Keratinocyte (primary cell): ENCODE measurements around the gene IL10RA. TPM values are rescaled to one million over a fixed set of nuclear protein-coding genes. Genes with fewer than 3 reads are reported as not detected.

Source experiments
- DNase-seq: peaks from one replicate; pipeline ENCODE4 v3.0.0-alpha.2; 2011; ENCODE audit warnings: low read depth, missing footprints, low spot score
- FAIRE-seq: peaks from 2 replicates; lab custom pipeline; 2011; peaks lifted over from hg19 to GRCh38; lab: Jason Lieb, UNC
- H2AFZ ChIP-seq: 2 replicates; pipeline ENCODE4 v1.6.0; 2012; ENCODE audit warnings: low read length, control low read depth, inconsistent platforms; ENCODE audit not compliant: control insufficient read depth
- H3K27ac ChIP-seq: 2 replicates; pipeline ENCODE4 v1.5.1; 2011; ENCODE audit warnings: low read length; ENCODE audit not compliant: control insufficient read depth, insufficient read depth
- H3K27me3 ChIP-seq: 3 replicates; pipeline ENCODE4 v1.6.0; 2011; ENCODE audit warnings: low read length; ENCODE audit not compliant: control insufficient read depth, insufficient read depth; ENCODE audit errors: extremely low read depth
- H3K36me3 ChIP-seq, 2 experiments: 2 replicates in 1 of 2; 3 replicates in 1 of 2; pipeline ENCODE4 v1.5.1; 2011; ENCODE audit warnings: low read length in 2 of 2, mild to moderate bottlenecking in 1 of 2; ENCODE audit not compliant: control insufficient read depth in 2 of 2, insufficient read depth in 2 of 2; ENCODE audit errors: extremely low read depth in 1 of 2
- H3K4me1 ChIP-seq: 3 replicates; pipeline ENCODE4 v1.5.1; 2011; ENCODE audit warnings: low read length; ENCODE audit not compliant: control insufficient read depth, insufficient read depth; ENCODE audit errors: extremely low read depth
- H3K4me2 ChIP-seq: 3 replicates; pipeline ENCODE4 v1.6.0; 2011; ENCODE audit warnings: low read depth, low read length; ENCODE audit not compliant: control insufficient read depth, insufficient read depth; ENCODE audit errors: extremely low read depth
- H3K4me3 ChIP-seq, 3 experiments: fragments of 200-600 bp in 1 of 3; sonication (generic) in 1 of 3; 2 replicates in 2 of 3; 3 replicates in 1 of 3; pipeline ENCODE4 v1.5.1; 2011 to 2016; ENCODE audit warnings: low read length in 3 of 3, mild to moderate bottlenecking in 3 of 3, control low read depth in 2 of 3, inconsistent platforms in 1 of 3, low read depth in 1 of 3, mixed read lengths in 1 of 3, mixed run types in 1 of 3, moderate library complexity in 1 of 3; ENCODE audit not compliant: control insufficient read depth in 2 of 3, insufficient read depth in 2 of 3; ENCODE audit errors: extremely low read depth in 1 of 3
- H3K79me2 ChIP-seq: 2 replicates; pipeline ENCODE4 v1.6.0; 2012; ENCODE audit warnings: low read length; ENCODE audit not compliant: control insufficient read depth, insufficient read depth
- H3K9ac ChIP-seq: 3 replicates; pipeline ENCODE4 v1.6.0; 2011; ENCODE audit warnings: low read length; ENCODE audit not compliant: control insufficient read depth, insufficient read depth; ENCODE audit errors: extremely low read depth
- H3K9me1 ChIP-seq: 3 replicates; pipeline ENCODE4 v1.6.0; 2011; ENCODE audit warnings: low read length; ENCODE audit not compliant: control insufficient read depth, insufficient read depth; ENCODE audit errors: extremely low read depth
- H3K9me3 ChIP-seq: 2 replicates; pipeline ENCODE4 v1.5.1; 2012; ENCODE audit warnings: low read depth, low read length; ENCODE audit not compliant: control insufficient read depth
- H4K20me1 ChIP-seq: 3 replicates; pipeline ENCODE4 v1.6.0; 2011; ENCODE audit warnings: low read length; ENCODE audit not compliant: control insufficient read depth, insufficient read depth; ENCODE audit errors: extremely low read depth
- EZH2 ChIP-seq: IDR thresholded peaks from one replicate; pipeline ENCODE4 v1.6.1; 2012; ENCODE audit warnings: inconsistent platforms, mild to moderate bottlenecking, low read length, moderate library complexity
- dilution Hi-C: fragments of 300-500 bp; cut with MboI; formaldehyde crosslinking; loops from one replicate; pipeline ENCODE4 v1.7.0; 2020; ENCODE audit warnings: low sequenced_read_pairs; ENCODE audit not compliant: extremely low pct_ligation_motif_present
- polyA plus RNA-seq, 5 experiments: library from polyadenylated mRNA; depleted of rRNA in 3 of 5; stranded (reverse) in 3 of 5; stranded (forward) in 1 of 5; unstranded in 1 of 5; fragments of >200 nt; gene quantifications; 1 replicate in 1 of 5; 2 replicates in 3 of 5; 3 replicates in 1 of 5; pipeline versions ENCODE4 v1.2.1 to v1.2.3, GENCODE V29; 2011 to 2012; ENCODE audit warnings: missing spikeins in 2 of 5, low read depth in 1 of 5, low replicate concordance in 1 of 5
- TF ChIP-seq, protein P1 (sequence below), 3 experiments: IDR thresholded peaks in 1 of 3; conservative IDR thresholded peaks in 1 of 3; optimal IDR thresholded peaks in 1 of 3; 2 replicates in 2 of 3; 3 replicates in 1 of 3; pipeline versions ENCODE3 to v1.5.1; 2011; ENCODE audit warnings: low read length in 3 of 3, mild to moderate bottlenecking in 3 of 3, moderate library complexity in 2 of 3, control low read depth in 1 of 3, inconsistent platforms in 1 of 3; ENCODE audit not compliant: insufficient read depth in 2 of 3; ENCODE audit errors: extremely low read depth in 1 of 3

IL10RA gene
- polyA plus RNA-seq, 1 donor (not counting 4 experiments of a cell fraction or from before 2014, with no cell fraction given) = 0.04 TPM

DNA sequence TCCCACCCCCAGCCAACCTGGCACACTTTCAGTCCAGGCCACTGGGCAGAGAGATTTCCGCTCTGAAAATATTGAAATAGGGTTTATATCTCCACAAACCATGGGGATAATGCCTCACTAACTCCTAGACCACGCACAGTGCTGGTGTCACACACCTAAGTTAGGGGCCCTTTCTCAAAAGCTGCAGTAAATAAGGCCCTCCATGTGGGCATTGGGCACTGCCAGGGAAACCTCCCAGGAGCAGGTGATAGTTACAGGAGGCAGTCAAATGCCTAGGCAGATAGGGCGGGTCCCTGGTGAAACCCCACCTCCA, 3.1 kb upstream of the IL10RA start:
- H3K27me3 ChIP-seq = peaks cover 36% of the 10 kb centered on the region
- no peak overlapping the region for H2AFZ ChIP-seq
- no peak for DNase-seq
- no peak overlapping the region for H3K9ac ChIP-seq
- no peaks in the 10 kb centered on the region for H4K20me1 ChIP-seq
- H3K9me3 ChIP-seq = no peaks in the 10 kb centered on the region
- TF ChIP-seq EZH2 = no peak
- TF ChIP-seq, protein P1, sequence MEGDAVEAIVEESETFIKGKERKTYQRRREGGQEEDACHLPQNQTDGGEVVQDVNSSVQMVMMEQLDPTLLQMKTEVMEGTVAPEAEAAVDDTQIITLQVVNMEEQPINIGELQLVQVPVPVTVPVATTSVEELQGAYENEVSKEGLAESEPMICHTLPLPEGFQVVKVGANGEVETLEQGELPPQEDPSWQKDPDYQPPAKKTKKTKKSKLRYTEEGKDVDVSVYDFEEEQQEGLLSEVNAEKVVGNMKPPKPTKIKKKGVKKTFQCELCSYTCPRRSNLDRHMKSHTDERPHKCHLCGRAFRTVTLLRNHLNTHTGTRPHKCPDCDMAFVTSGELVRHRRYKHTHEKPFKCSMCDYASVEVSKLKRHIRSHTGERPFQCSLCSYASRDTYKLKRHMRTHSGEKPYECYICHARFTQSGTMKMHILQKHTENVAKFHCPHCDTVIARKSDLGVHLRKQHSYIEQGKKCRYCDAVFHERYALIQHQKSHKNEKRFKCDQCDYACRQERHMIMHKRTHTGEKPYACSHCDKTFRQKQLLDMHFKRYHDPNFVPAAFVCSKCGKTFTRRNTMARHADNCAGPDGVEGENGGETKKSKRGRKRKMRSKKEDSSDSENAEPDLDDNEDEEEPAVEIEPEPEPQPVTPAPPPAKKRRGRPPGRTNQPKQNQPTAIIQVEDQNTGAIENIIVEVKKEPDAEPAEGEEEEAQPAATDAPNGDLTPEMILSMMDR (optimal IDR thresholded peaks at IDR 0.05 in 1 of 3, IDR thresholded peaks at IDR 0.05 in 1 of 3, conservative IDR thresholded peaks at IDR 0.05 in 1 of 3; ENCODE audit: extremely low read depth in 1 of 3, insufficient read depth in 2 of 3, low read length in 3 of 3) = no peak
- H3K9me1 ChIP-seq = no peaks in the 10 kb centered on the region
- peaks cover 4% of the 10 kb centered on the region for H3K4me1 ChIP-seq
- FAIRE-seq = no peak
- H3K79me2 ChIP-seq = no peaks in the 10 kb centered on the region
- no peak overlapping the region for H3K4me2 ChIP-seq
- no peaks in the 10 kb centered on the region for H3K36me3 ChIP-seq
- no peak overlapping the region for H3K27ac ChIP-seq
- dilution Hi-C loops = no loop called here
- no peak overlapping the region for H3K4me3 ChIP-seq

DNA sequence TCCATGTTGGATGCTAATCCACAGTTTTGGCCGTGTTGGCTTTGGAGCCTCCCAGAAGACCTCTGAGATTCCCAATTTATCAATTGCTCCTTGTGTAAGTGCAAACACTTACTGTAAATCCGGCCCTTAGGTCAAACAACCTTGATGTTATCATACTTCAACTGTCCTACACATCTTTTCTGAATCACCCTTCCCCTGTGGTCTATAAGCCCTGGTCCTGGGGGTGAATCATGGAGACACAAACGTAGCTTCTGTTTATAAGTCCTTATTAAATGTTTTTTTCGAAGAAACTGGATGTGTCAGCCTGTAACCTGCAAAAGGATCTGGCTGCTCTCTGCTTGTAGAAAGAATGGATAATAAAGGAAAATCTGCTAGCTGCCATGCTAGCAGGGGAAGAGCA, 1.7 kb upstream of the IL10RA start:
- H3K36me3 ChIP-seq = no peaks in the 10 kb centered on the region
- H3K4me1 ChIP-seq = peaks cover 4% of the 10 kb centered on the region
- dilution Hi-C loops = no loop called here
- DNase-seq = no peak
- TF ChIP-seq, protein P1 (optimal IDR thresholded peaks at IDR 0.05 in 1 of 3, IDR thresholded peaks at IDR 0.05 in 1 of 3, conservative IDR thresholded peaks at IDR 0.05 in 1 of 3; ENCODE audit: extremely low read depth in 1 of 3, insufficient read depth in 2 of 3, low read length in 3 of 3) = no peak
- no peak for TF ChIP-seq EZH2
- no peaks in the 10 kb centered on the region for H4K20me1 ChIP-seq
- no peak for FAIRE-seq
- H3K27me3 ChIP-seq = peaks cover 40% of the 10 kb centered on the region
- no peaks in the 10 kb centered on the region for H3K9me1 ChIP-seq
- no peaks in the 10 kb centered on the region for H3K9me3 ChIP-seq
- H2AFZ ChIP-seq = no peak overlapping the region
- no peak overlapping the region for H3K4me2 ChIP-seq
- no peak overlapping the region for H3K9ac ChIP-seq
- H3K4me3 ChIP-seq = no peak overlapping the region
- H3K79me2 ChIP-seq = no peaks in the 10 kb centered on the region
- no peak overlapping the region for H3K27ac ChIP-seq
